ENCODE measurements around the gene BBS9.
"Not testable (repeated sequence)": the region's sequence is repeated elsewhere in the genome, so short reads cannot be mapped to it uniquely, and the experiment has no call there.

The BBS9 gene

GRCh38 chr7:33449847-33450246 lies 320.5 kb downstream of the BBS9 start:
- no peak for DNase-seq

- DNase-seq, result no peak
Observed at GRCh38 chr7:33452805-33453502, 323.6 kb downstream of the BBS9 start.

- DNase-seq, result no peak
Observed at GRCh38 chr7:33457039-33457438, 327.7 kb downstream of the BBS9 start.

GRCh38 chr7:33458581-33458980 lies 329.2 kb downstream of the BBS9 start:
- DNase-seq, result no peak

GRCh38 chr7:33459340-33459751 lies 330.0 kb downstream of the BBS9 start:
- DNase-seq, result peak; percentile 46

GRCh38 chr7:33463131-33463530 lies 333.8 kb downstream of the BBS9 start:
- no peak for DNase-seq

- no peak for DNase-seq
Observed at GRCh38 chr7:33466203-33466602, 336.8 kb downstream of the BBS9 start.

- DNase-seq, result no peak
Observed at GRCh38 chr7:33471636-33472242, 342.4 kb downstream of the BBS9 start.

GRCh38 chr7:33472348-33473025 lies 343.1 kb downstream of the BBS9 start:
- no peak for DNase-seq

- no peak for DNase-seq
Observed at GRCh38 chr7:33477719-33478480, 348.5 kb downstream of the BBS9 start.

- DNase-seq, result not testable (repeated sequence)
Observed at GRCh38 chr7:33484476-33484875, 355.1 kb downstream of the BBS9 start.

GRCh38 chr7:33485747-33486493 lies 356.6 kb downstream of the BBS9 start:
- DNase-seq, result no peak

- no peak for DNase-seq
Observed at GRCh38 chr7:33486633-33487032, 357.3 kb downstream of the BBS9 start.

- DNase-seq, result no peak
Observed at GRCh38 chr7:33487998-33488682, 358.8 kb downstream of the BBS9 start.

GRCh38 chr7:33494474-33494873 lies 365.1 kb downstream of the BBS9 start:
- no peak for DNase-seq

GRCh38 chr7:33495207-33495606 lies 365.8 kb downstream of the BBS9 start:
- DNase-seq, result no peak

GRCh38 chr7:33497051-33497450 lies 367.7 kb downstream of the BBS9 start:
- DNase-seq, result no peak

GRCh38 chr7:33500703-33501701 lies 371.6 kb downstream of the BBS9 start:
- no peak for DNase-seq

GRCh38 chr7:33503014-33503413 lies 373.6 kb downstream of the BBS9 start:
- DNase-seq, result no peak

GRCh38 chr7:33503736-33504135 lies 374.4 kb downstream of the BBS9 start:
- DNase-seq, result no peak

GRCh38 chr7:33504266-33504665 lies 374.9 kb downstream of the BBS9 start:
- no peak for DNase-seq
